ENCODE results near the gene ITPR1.

The ITPR1 gene

DNA sequence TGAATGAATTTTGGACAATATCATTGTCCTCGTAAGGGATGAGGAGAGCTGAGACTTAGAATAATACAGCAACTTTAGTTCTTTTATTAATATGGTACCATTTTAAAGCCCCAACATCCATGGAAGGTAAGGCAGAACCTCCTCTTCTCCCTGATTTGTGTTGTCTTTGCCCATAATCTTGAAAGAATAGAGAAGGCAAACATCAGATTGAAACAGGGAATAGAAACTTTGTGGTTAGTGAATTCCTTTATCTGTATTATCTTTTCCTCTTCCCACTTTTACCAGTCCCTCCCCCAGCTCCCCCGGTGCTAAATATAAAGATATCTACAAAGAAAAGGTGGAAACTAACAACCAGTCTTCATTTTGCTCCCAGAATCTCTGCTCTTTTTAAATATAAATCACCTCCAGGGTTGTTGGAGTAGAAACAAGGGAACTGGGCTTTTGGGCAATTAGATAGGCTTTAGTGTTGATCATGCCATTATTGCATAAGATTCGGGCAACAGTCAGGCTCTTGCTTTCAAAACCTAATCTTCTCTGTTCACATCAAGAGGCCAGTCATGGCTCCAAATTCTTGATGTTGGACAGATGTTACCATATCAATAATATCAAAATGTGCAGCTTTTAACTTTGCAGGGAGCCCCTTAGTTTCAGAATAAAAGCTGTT lies 32.5 kb downstream of the ITPR1 start:
- no peak overlapping the region for H3K27ac ChIP-seq (ENCODE audit: extremely low read depth, low read depth, low read length)
- ChIA-PET CTCF (no interaction called here), POLR2A (no interaction called here)

DNA sequence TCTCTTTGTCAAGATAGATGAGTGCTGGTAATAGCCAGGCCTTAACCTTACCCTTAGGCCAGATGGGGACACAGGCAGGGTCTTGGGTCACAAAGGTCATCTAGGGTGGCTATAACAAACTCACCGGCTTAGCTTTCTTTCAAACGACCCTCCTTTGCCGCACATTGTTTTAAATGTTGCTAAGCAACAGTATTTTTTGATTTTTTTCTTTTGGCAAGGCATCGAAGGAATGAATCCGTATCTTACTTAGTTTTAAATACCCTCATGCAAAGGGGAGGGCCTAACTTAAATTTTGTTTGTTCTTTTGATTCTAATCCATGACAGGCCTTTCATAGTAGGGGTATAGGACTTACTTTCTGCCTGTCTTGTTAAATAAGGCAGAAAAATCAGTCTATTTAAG lies 35.2 kb downstream of the ITPR1 start:
- H3K36me3 ChIP-seq (ENCODE audit: control insufficient read depth in 2 of 2, insufficient read depth in 1 of 2, low read length in 2 of 2) = no peaks in the 10 kb centered on the region
- ChIA-PET POLR2A (no interaction called here), CTCF (interaction anchor here (0.6 kb wide), 1 partner anchor 101 kb away, joined by 3 read pairs; no protein-coding TSS in a partner anchor)
- H3K4me1 ChIP-seq (ENCODE audit: control insufficient read depth, insufficient read depth, low read length) = peaks cover 12% of the 10 kb centered on the region
- TF ChIP-seq, protein P1, sequence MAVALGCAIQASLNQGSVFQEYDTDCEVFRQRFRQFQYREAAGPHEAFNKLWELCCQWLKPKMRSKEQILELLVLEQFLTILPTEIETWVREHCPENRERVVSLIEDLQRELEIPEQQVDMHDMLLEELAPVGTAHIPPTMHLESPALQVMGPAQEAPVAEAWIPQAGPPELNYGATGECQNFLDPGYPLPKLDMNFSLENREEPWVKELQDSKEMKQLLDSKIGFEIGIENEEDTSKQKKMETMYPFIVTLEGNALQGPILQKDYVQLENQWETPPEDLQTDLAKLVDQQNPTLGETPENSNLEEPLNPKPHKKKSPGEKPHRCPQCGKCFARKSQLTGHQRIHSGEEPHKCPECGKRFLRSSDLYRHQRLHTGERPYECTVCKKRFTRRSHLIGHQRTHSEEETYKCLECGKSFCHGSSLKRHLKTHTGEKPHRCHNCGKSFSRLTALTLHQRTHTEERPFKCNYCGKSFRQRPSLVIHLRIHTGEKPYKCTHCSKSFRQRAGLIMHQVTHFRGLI (tag by site-specific recombination; IDR thresholded peaks at IDR 0.05) = no peak
- TF ChIP-seq, protein P2, sequence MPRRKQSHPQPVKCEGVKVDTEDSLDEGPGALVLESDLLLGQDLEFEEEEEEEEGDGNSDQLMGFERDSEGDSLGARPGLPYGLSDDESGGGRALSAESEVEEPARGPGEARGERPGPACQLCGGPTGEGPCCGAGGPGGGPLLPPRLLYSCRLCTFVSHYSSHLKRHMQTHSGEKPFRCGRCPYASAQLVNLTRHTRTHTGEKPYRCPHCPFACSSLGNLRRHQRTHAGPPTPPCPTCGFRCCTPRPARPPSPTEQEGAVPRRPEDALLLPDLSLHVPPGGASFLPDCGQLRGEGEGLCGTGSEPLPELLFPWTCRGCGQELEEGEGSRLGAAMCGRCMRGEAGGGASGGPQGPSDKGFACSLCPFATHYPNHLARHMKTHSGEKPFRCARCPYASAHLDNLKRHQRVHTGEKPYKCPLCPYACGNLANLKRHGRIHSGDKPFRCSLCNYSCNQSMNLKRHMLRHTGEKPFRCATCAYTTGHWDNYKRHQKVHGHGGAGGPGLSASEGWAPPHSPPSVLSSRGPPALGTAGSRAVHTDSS (tag by site-specific recombination; IDR thresholded peaks at IDR 0.05) = no peak
- TF ChIP-seq ZNF174 (tag by site-specific recombination; IDR thresholded peaks at IDR 0.05) = no peak
- H3K4me3 ChIP-seq (ENCODE audit: low read depth, low read length) = no peak overlapping the region
- no peak overlapping the region for H3K27ac ChIP-seq (ENCODE audit: extremely low read depth, low read depth, low read length)
- no peaks in the 10 kb centered on the region for H3K9me3 ChIP-seq (ENCODE audit: control insufficient read depth, insufficient read depth, low read depth, low read length)

More for the DNA sequence above, 32.5 kb downstream of the ITPR1 start:
- no peaks in the 10 kb centered on the region for H3K9me3 ChIP-seq (ENCODE audit: control insufficient read depth, insufficient read depth, low read depth, low read length)
- TF ChIP-seq ZNF785 (tag by site-specific recombination; IDR thresholded peaks at IDR 0.05) = no peak
- TF ChIP-seq ZNF48 (tag by site-specific recombination; IDR thresholded peaks at IDR 0.05) = no peak
- no peak for TF ChIP-seq ZFP37 (tag by site-specific recombination; IDR thresholded peaks at IDR 0.05)
- TF ChIP-seq ZNF133 (tag by site-specific recombination; IDR thresholded peaks at IDR 0.05) = peak; percentile 57; the same call in 1 of the 2 replicates
- TF ChIP-seq, protein P3, sequence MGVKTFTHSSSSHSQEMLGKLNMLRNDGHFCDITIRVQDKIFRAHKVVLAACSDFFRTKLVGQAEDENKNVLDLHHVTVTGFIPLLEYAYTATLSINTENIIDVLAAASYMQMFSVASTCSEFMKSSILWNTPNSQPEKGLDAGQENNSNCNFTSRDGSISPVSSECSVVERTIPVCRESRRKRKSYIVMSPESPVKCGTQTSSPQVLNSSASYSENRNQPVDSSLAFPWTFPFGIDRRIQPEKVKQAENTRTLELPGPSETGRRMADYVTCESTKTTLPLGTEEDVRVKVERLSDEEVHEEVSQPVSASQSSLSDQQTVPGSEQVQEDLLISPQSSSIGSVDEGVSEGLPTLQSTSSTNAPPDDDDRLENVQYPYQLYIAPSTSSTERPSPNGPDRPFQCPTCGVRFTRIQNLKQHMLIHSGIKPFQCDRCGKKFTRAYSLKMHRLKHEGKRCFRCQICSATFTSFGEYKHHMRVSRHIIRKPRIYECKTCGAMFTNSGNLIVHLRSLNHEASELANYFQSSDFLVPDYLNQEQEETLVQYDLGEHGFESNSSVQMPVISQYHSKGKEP (tag by site-specific recombination; IDR thresholded peaks at IDR 0.05) = no peak
- TF ChIP-seq ZBTB17 (tag by site-specific recombination; IDR thresholded peaks at IDR 0.05) = no peak
- peaks cover 0 to 5% of the 10 kb centered on the region in 2 experiments; a peak in 1 of 3 replicates for H3K36me3 ChIP-seq (ENCODE audit: control insufficient read depth in 2 of 2, insufficient read depth in 1 of 2, low read length in 2 of 2)
- no peak overlapping the region for H3K4me3 ChIP-seq (ENCODE audit: low read depth, low read length)
- H3K4me1 ChIP-seq (ENCODE audit: control insufficient read depth, insufficient read depth, low read length) = no peaks in the 10 kb centered on the region

DNA sequence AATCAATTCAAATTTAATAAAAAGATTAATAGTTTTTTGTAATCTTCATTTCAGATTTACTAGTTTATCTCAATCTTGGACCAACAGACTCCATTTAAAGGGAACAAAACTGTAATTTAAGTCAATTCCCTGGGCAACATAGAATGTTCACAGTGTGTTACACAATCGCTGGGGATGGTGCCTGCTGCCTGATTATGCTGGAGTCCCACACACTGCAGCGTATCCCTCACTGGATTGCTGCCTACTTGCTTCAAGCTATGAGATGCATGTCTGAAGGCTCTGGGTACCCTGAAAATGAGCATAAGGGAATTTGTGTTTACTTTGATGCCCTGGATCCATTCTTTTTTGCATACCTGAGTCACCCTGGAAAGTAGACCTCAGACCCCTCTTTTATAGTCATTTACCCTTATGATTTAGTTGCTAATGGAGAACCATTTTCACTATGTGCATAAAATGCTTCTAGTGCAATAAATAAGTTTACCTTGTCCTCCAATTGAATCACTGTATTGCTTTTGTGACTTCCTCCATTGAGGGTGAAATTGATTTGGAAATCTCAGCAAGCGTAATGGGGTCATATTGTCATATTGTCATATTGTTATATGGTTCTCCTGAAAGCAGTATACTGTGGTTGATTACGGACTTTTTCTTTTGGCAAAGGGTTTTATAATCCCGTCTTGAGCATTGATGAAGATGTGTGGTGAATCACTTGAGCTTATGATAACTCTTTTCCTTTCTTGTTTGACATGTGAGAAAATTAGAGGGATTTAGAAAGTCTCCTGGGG lies 35.9 kb downstream of the ITPR1 start:
- POLR2A ChIA-PET = no interaction called here
- Histone ChIP-seq H3K27ac (ENCODE audit: extremely low read depth, low read depth, low read length) (no peak overlapping the region), H3K4me1 (ENCODE audit: control insufficient read depth, insufficient read depth, low read length) (peaks cover 17% of the 10 kb centered on the region), H3K36me3 (ENCODE audit: control insufficient read depth in 2 of 2, insufficient read depth in 1 of 2, low read length in 2 of 2) (no peaks in the 10 kb centered on the region), H3K4me3 (ENCODE audit: low read depth, low read length) (no peak overlapping the region), H3K9me3 (ENCODE audit: control insufficient read depth, insufficient read depth, low read depth, low read length) (no peaks in the 10 kb centered on the region)
- TF ChIP-seq KLF8 (tag by site-specific recombination; IDR thresholded peaks at IDR 0.05) (no peak), MZF1 (tag by site-specific recombination; IDR thresholded peaks at IDR 0.05; ENCODE audit: borderline replicate concordance) (peak; percentile 94; the same call in 1 of the 2 replicates)
- TF ChIP-seq, protein P4, sequence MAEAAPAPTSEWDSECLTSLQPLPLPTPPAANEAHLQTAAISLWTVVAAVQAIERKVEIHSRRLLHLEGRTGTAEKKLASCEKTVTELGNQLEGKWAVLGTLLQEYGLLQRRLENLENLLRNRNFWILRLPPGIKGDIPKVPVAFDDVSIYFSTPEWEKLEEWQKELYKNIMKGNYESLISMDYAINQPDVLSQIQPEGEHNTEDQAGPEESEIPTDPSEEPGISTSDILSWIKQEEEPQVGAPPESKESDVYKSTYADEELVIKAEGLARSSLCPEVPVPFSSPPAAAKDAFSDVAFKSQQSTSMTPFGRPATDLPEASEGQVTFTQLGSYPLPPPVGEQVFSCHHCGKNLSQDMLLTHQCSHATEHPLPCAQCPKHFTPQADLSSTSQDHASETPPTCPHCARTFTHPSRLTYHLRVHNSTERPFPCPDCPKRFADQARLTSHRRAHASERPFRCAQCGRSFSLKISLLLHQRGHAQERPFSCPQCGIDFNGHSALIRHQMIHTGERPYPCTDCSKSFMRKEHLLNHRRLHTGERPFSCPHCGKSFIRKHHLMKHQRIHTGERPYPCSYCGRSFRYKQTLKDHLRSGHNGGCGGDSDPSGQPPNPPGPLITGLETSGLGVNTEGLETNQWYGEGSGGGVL (tag by site-specific recombination; IDR thresholded peaks at IDR 0.05) = no peak
- CTCF ChIA-PET = no interaction called here

Data from HEK293 (cell line).